ENCODE results near the gene DUSP11. TPM values are rescaled to one million over a fixed set of nuclear protein-coding genes. Genes with fewer than 3 reads are reported as not detected.

Gene DUSP11
- total and polyA plus RNA-seq, 2 of the 13 experiments (the other 11 are each of a cell fraction or from before 2014, with no cell fraction given): 30.5 to 36.2 TPM

GRCh38 chr2:73779467-73780236, at the start of gene DUSP11 (continued):
- TF ChIP-seq AKNA (CRISPR knock-in tag; IDR thresholded peaks at IDR 0.05; ENCODE audit: borderline replicate concordance) (no peak), REST (IDR thresholded peaks at IDR 0.05; ENCODE audit: borderline replicate concordance in 1 of 2, low read depth in 1 of 2, low read length in 2 of 2) (no peak; a peak in 1 of 4 replicates), HCFC1 (IDR thresholded peaks at IDR 0.05; ENCODE audit: low read depth, low read length) (no peak), NFKB2 (CRISPR knock-in tag; IDR thresholded peaks at IDR 0.05; ENCODE audit: borderline replicate concordance) (peak; percentile 88; the same call in 1 of the 2 replicates), SETDB1 (CRISPR knock-in tag; IDR thresholded peaks at IDR 0.05; ENCODE audit: borderline replicate concordance) (no peak), ZNF10 (CRISPR knock-in tag; IDR thresholded peaks at IDR 0.05; ENCODE audit: borderline replicate concordance, low read depth) (no peak), ZNF230 (CRISPR knock-in tag; IDR thresholded peaks at IDR 0.05) (peak; percentile 97), CENPT (CRISPR knock-in tag; IDR thresholded peaks at IDR 0.05; ENCODE audit: low read depth) (no peak), SATB2 (CRISPR knock-in tag; IDR thresholded peaks at IDR 0.05) (peak; percentile 9; the same call in 1 of the 2 replicates), ZUFSP (CRISPR knock-in tag; IDR thresholded peaks at IDR 0.05; ENCODE audit: borderline replicate concordance) (no peak), RERE (CRISPR knock-in tag; IDR thresholded peaks at IDR 0.05; ENCODE audit: low read depth) (peak; percentile 22; the same call in 1 of the 2 replicates)
